ENCODE measurements around the gene GPX6. TPM values are rescaled to one million over a fixed set of nuclear protein-coding genes. Genes with fewer than 3 reads are reported as not detected.
"Not testable (repeated sequence)": the region's sequence is repeated elsewhere in the genome, so short reads cannot be mapped to it uniquely, and the experiment has no call there.

GPX6 gene
- total RNA-seq, 1 donor from 2014 or later: not detected

GRCh38 chr6:28525496-28526039 is 10.0 kb upstream of the GPX6 start, which contains the start of gene GPX5:
GPX5 (plus strand) TSS chr6:28525881; CDS start chr6:28526014, 133 bp downstream.
- DNase-seq (ENCODE audit: low read depth): no peak

GRCh38 chr6:28523241-28523622 is 7.6 kb upstream of the GPX6 start:
- no peak for DNase-seq (ENCODE audit: low read depth)

GRCh38 chr6:28522594-28523240 is 7.1 kb upstream of the GPX6 start:
- DNase-seq (ENCODE audit: low read depth): no peak

GRCh38 chr6:28517964-28518363 is 2.4 kb upstream of the GPX6 start:
- DNase-seq (ENCODE audit: low read depth): no peak

- DNase-seq (ENCODE audit: low read depth): not testable (repeated sequence)
These were observed 3.2 kb downstream of the GPX6 start for GRCh38 chr6:28512387-28512786.

- no peak for DNase-seq (ENCODE audit: low read depth)
These were observed 3.8 kb downstream of the GPX6 start for GRCh38 chr6:28511628-28512300.

GRCh38 chr6:28506807-28507475 is 8.7 kb downstream of the GPX6 start:
- no peak for DNase-seq (ENCODE audit: low read depth)

- no peak for DNase-seq (ENCODE audit: low read depth)
These were observed 9.9 kb downstream of the GPX6 start for GRCh38 chr6:28505733-28506132.

- DNase-seq (ENCODE audit: low read depth): not testable (repeated sequence)
These were observed 12.8 kb downstream of the GPX6 start for GRCh38 chr6:28502709-28503305.

- not testable (repeated sequence) for DNase-seq (ENCODE audit: low read depth)
These were observed 13.5 kb downstream of the GPX6 start for GRCh38 chr6:28502136-28502535.

GRCh38 chr6:28501259-28501658 is 14.3 kb downstream of the GPX6 start:
- no peak for DNase-seq (ENCODE audit: low read depth)

- no peak for DNase-seq (ENCODE audit: low read depth)
These were observed 17.7 kb downstream of the GPX6 start for GRCh38 chr6:28497893-28498292.

- no peak for DNase-seq (ENCODE audit: low read depth)
These were observed 18.3 kb downstream of the GPX6 start for GRCh38 chr6:28497306-28497705.

GRCh38 chr6:28496099-28496779 is 19.4 kb downstream of the GPX6 start:
- DNase-seq (ENCODE audit: low read depth): peak; percentile 43

GRCh38 chr6:28491984-28492317 is 23.6 kb downstream of the GPX6 start:
- no peak for DNase-seq (ENCODE audit: low read depth)

- peak; percentile 2 for DNase-seq (ENCODE audit: low read depth)
These were observed 25.2 kb downstream of the GPX6 start for GRCh38 chr6:28490205-28490890.

GRCh38 chr6:28489366-28490204 is 26.0 kb downstream of the GPX6 start:
- peak; percentile 63 for DNase-seq (ENCODE audit: low read depth)

GRCh38 chr6:28488916-28489365 is 26.7 kb downstream of the GPX6 start:
- peak; percentile 53 for DNase-seq (ENCODE audit: low read depth)

- no peak for DNase-seq (ENCODE audit: low read depth)
These were observed 28.4 kb downstream of the GPX6 start for GRCh38 chr6:28486988-28487742.

Measured in renal cortical epithelial cell (primary cell).